Right renal pelvis (tissue), 4 donors: ENCODE results near the gene ACR. TPM values are rescaled to one million over a fixed set of nuclear protein-coding genes. Genes with fewer than 3 reads are reported as not detected.
A peak's percentile ranks its signal among the peaks of the same experiment; 100 is the strongest.

Source experiments
- DNase-seq, 4 donors: peaks; one replicate each; pipeline ENCODE4 v3.0.0-alpha.2; 2013; ENCODE audit warnings: low read depth in 4 of 4, low spot score in 3 of 4, missing footprints in 1 of 4
- polyA plus RNA-seq, 4 donors: library from polyadenylated mRNA; unstranded; fragments of 120-200 nt; gene quantifications; one replicate each; pipeline ENCODE4 v1.2.1, GENCODE V29; 2013; ENCODE audit not compliant: insufficient read length in 4 of 4

The ACR gene
- polyA plus RNA-seq, 4 donors: 0.46 to 0.77 (median 0.55) TPM

- DNase-seq: no peak
These were observed 34.9 kb upstream of the ACR start for GRCh38 chr22:50702821-50703725.

- no peak for DNase-seq
These were observed 34.1 kb upstream of the ACR start for GRCh38 chr22:50703726-50704509.

GRCh38 chr22:50704510-50705218 lies 33.3 kb upstream of the ACR start:
- no peak for DNase-seq

- DNase-seq: peak; percentile 75 to 87 (median 82)
These were observed 32.7 kb upstream of the ACR start for GRCh38 chr22:50705219-50705691.

- no peak for DNase-seq
These were observed 32.1 kb upstream of the ACR start for GRCh38 chr22:50705851-50706351.

- DNase-seq: no peak
These were observed 31.4 kb upstream of the ACR start for GRCh38 chr22:50706481-50707125.

- no peak for DNase-seq
These were observed 29.5 kb upstream of the ACR start for GRCh38 chr22:50708474-50708873.

GRCh38 chr22:50708996-50709395 lies 29.0 kb upstream of the ACR start:
- no peak for DNase-seq

GRCh38 chr22:50710221-50710620 lies 27.8 kb upstream of the ACR start:
- no peak for DNase-seq

GRCh38 chr22:50710886-50711285 lies 27.1 kb upstream of the ACR start:
- no peak for DNase-seq

- no peak for DNase-seq
These were observed 26.3 kb upstream of the ACR start for GRCh38 chr22:50711446-50712340.

GRCh38 chr22:50712341-50713007 lies 25.5 kb upstream of the ACR start:
- DNase-seq: no peak

- DNase-seq: no peak
These were observed 25.0 kb upstream of the ACR start for GRCh38 chr22:50713008-50713385.

- no peak for DNase-seq
These were observed 24.4 kb upstream of the ACR start for GRCh38 chr22:50713571-50714056.

GRCh38 chr22:50714150-50714549 lies 23.9 kb upstream of the ACR start:
- DNase-seq: no peak

- DNase-seq: no peak
These were observed 23.3 kb upstream of the ACR start for GRCh38 chr22:50714631-50715179.

GRCh38 chr22:50715250-50715649 lies 22.8 kb upstream of the ACR start:
- DNase-seq: no peak

- no peak for DNase-seq
These were observed 22.2 kb upstream of the ACR start for GRCh38 chr22:50715776-50716175.
